H9 (cell line): ENCODE measurements around the gene C9orf43. TPM values are rescaled to one million over a fixed set of nuclear protein-coding genes. Genes with fewer than 3 reads are reported as not detected.

Source experiments
- DNase-seq: peaks from one replicate; pipeline ENCODE4 v3.0.0-alpha.2; 2017
- H2AFZ ChIP-seq: one replicate; pipeline ENCODE4 v1.6.1; 2013; ENCODE audit warnings: mild to moderate bottlenecking, low read length, control low read depth, moderate library complexity
- H2AK5ac ChIP-seq: 2 replicates; pipeline ENCODE4 v1.6.1; 2013; ENCODE audit warnings: low read length, control low read depth, mixed read lengths; ENCODE audit not compliant: insufficient read length
- H2BK120ac ChIP-seq: one replicate; pipeline ENCODE4 v1.6.1; 2013; ENCODE audit warnings: low read depth, mild to moderate bottlenecking, low read length, control low read depth, inconsistent platforms; ENCODE audit not compliant: poor library complexity, severe bottlenecking
- H2BK12ac ChIP-seq: 2 replicates; pipeline ENCODE4 v1.6.1; 2013; ENCODE audit warnings: low read length, control low read depth, mixed read lengths, low read depth; ENCODE audit not compliant: insufficient read length
- H2BK15ac ChIP-seq: 2 replicates; pipeline ENCODE4 v1.6.1; 2013; ENCODE audit warnings: low read depth, low read length, control low read depth
- H2BK20ac ChIP-seq: one replicate; pipeline ENCODE4 v1.6.1; 2013; ENCODE audit warnings: low read depth, mild to moderate bottlenecking, low read length, control low read depth, inconsistent platforms; ENCODE audit not compliant: poor library complexity, severe bottlenecking
- H2BK5ac ChIP-seq: 2 replicates; pipeline ENCODE4 v1.6.1; 2013; ENCODE audit warnings: low read length, control low read depth, mixed read lengths; ENCODE audit not compliant: insufficient read length
- H3K14ac ChIP-seq: 2 replicates; pipeline ENCODE4 v1.6.1; 2013; ENCODE audit warnings: low read length, control low read depth; ENCODE audit not compliant: insufficient read depth
- H3K18ac ChIP-seq: 2 replicates; pipeline ENCODE4 v1.6.1; 2013; ENCODE audit warnings: low read depth, mild to moderate bottlenecking, mixed read lengths, low read length, control low read depth; ENCODE audit not compliant: insufficient read length
- H3K23ac ChIP-seq: 2 replicates; pipeline ENCODE4 v1.6.1; 2013; ENCODE audit warnings: low read length, control low read depth, mixed read lengths, low read depth; ENCODE audit not compliant: insufficient read length
- H3K23me2 ChIP-seq: 2 replicates; pipeline ENCODE4 v1.6.1; 2013; ENCODE audit warnings: low read depth, mild to moderate bottlenecking, mixed read lengths, low read length, control low read depth; ENCODE audit not compliant: insufficient read length, poor library complexity, severe bottlenecking
- H3K27ac ChIP-seq: 2 replicates; pipeline ENCODE4 v1.5.1; 2013; ENCODE audit warnings: low read length, control low read depth, mixed read lengths, low read depth; ENCODE audit not compliant: insufficient read length
- H3K27me3 ChIP-seq: 2 replicates; pipeline ENCODE4 v1.6.1; 2013; ENCODE audit warnings: low read length, control low read depth, inconsistent platforms; ENCODE audit not compliant: insufficient read depth
- H3K4ac ChIP-seq: 2 replicates; pipeline ENCODE4 v1.6.1; 2013; ENCODE audit warnings: low read depth, mild to moderate bottlenecking, control low read depth, inconsistent platforms, low read length, moderate library complexity
- H3K4me1 ChIP-seq: 2 replicates; pipeline ENCODE4 v1.6.1; 2013; ENCODE audit warnings: low read length, control low read depth, inconsistent platforms; ENCODE audit not compliant: insufficient read depth
- H3K4me2 ChIP-seq: 2 replicates; pipeline ENCODE4 v1.6.1; 2013; ENCODE audit warnings: low read length, control low read depth, mixed read lengths; ENCODE audit not compliant: insufficient read length, insufficient read depth
- H3K56ac ChIP-seq: 2 replicates; pipeline ENCODE4 v1.6.1; 2013; ENCODE audit warnings: low read depth, mild to moderate bottlenecking, mixed read lengths, low read length, control low read depth; ENCODE audit not compliant: insufficient read length
- H3K79me1 ChIP-seq: 2 replicates; pipeline ENCODE4 v1.6.1; 2013; ENCODE audit warnings: low read depth, mild to moderate bottlenecking, moderate library complexity, low read length, control low read depth, inconsistent platforms; ENCODE audit not compliant: insufficient read depth, poor library complexity, severe bottlenecking
- H3K79me2 ChIP-seq: 2 replicates; pipeline ENCODE4 v1.6.1; 2013; ENCODE audit warnings: low read length, control low read depth, inconsistent platforms; ENCODE audit not compliant: insufficient read depth
- H3K9ac ChIP-seq: 2 replicates; pipeline ENCODE4 v1.6.1; 2013; ENCODE audit warnings: low read length, control low read depth, mixed read lengths; ENCODE audit not compliant: insufficient read length; ENCODE audit errors: extremely low read depth
- H3K9me3 ChIP-seq: one replicate; pipeline ENCODE4 v1.6.1; 2013; ENCODE audit warnings: low read depth, low read length, inconsistent platforms; ENCODE audit not compliant: control insufficient read depth
- H3T11ph ChIP-seq: one replicate; pipeline ENCODE4 v1.6.1; 2013; ENCODE audit warnings: mild to moderate bottlenecking, low read length, control low read depth, inconsistent platforms
- H4K20me1 ChIP-seq: one replicate; pipeline ENCODE4 v1.6.1; 2013; ENCODE audit not compliant: control insufficient read depth, insufficient read length, insufficient read depth
- H4K5ac ChIP-seq: 2 replicates; pipeline ENCODE4 v1.6.1; 2013; ENCODE audit warnings: low read depth, mild to moderate bottlenecking, mixed read lengths, low read length, control low read depth; ENCODE audit not compliant: insufficient read length
- H4K8ac ChIP-seq: replicated peaks from 2 replicates; pipeline ENCODE4 v1.6.1; 2013; ENCODE audit warnings: low read length, control low read depth, mixed read lengths, low read depth; ENCODE audit not compliant: insufficient read length
- H4K91ac ChIP-seq: 2 replicates; pipeline ENCODE4 v1.6.1; 2013; ENCODE audit warnings: low read depth, mild to moderate bottlenecking, moderate library complexity, mixed read lengths, low read length, control low read depth; ENCODE audit not compliant: insufficient read length
- H3K27ac Mint-ChIP-seq, 3 experiments: 2 replicates in 2 of 3; 3 replicates in 1 of 3; pipeline ENCODE4 v1.8.0; 2020 to 2021; ENCODE audit warnings: mixed read lengths in 3 of 3, mild to moderate bottlenecking in 1 of 3, moderate library complexity in 1 of 3
- H3K27me3 Mint-ChIP-seq: 2 replicates; pipeline ENCODE4 v1.8.0; 2021; ENCODE audit warnings: low read depth, mild to moderate bottlenecking, moderate library complexity, mixed read lengths
- H3K36me3 Mint-ChIP-seq, 3 experiments: 2 replicates in 2 of 3; 3 replicates in 1 of 3; pipeline ENCODE4 v1.8.0; 2020 to 2021; ENCODE audit warnings: low read depth in 3 of 3, mixed read lengths in 3 of 3; ENCODE audit not compliant: insufficient read depth in 1 of 3
- H3K4me1 Mint-ChIP-seq, 2 experiments: 2 replicates each; pipeline ENCODE4 v1.8.0; 2020; ENCODE audit warnings: mixed read lengths in 2 of 2
- H3K4me3 Mint-ChIP-seq, 2 experiments: 2 replicates in 1 of 2; 3 replicates in 1 of 2; pipeline ENCODE4 v1.8.0; 2020 to 2021; ENCODE audit warnings: mild to moderate bottlenecking in 2 of 2, mixed read lengths in 2 of 2, moderate library complexity in 1 of 2
- H3K9me3 Mint-ChIP-seq, 2 experiments: 2 replicates in 1 of 2; 3 replicates in 1 of 2; pipeline ENCODE4 v1.8.0; 2020; ENCODE audit warnings: mild to moderate bottlenecking in 2 of 2, mixed read lengths in 2 of 2, moderate library complexity in 1 of 2
- CTCF ChIP-seq: fragments of 200-600 bp; sonication (generic); conservative IDR thresholded peaks from 3 replicates; pipeline ENCODE4 v1.8.0; 2021; ENCODE audit warnings: antibody characterized with exemption, mild to moderate bottlenecking
- WGBS: extraction: QIAGEN DNeasy Blood & Tissue Kit; methylation state at CpG from one replicate; pipeline ENCODE4 v1.1.7; 2013; ENCODE audit warnings: missing lambda C conversion rate, low lambda C conversion rate, mixed read lengths; ENCODE audit not compliant: insufficient read length; ENCODE audit errors: extremely low coverage; 5-methylcytosine and 5-hydroxymethylcytosine counted together
- total RNA-seq: library from RNA; stranded (reverse); gene quantifications from 2 replicates; pipeline ENCODE4 v1.2.1, GENCODE V29; 2021

The C9orf43 gene
- total RNA-seq, 1 experiment from 2014 or later = 0.57 TPM

DNA sequence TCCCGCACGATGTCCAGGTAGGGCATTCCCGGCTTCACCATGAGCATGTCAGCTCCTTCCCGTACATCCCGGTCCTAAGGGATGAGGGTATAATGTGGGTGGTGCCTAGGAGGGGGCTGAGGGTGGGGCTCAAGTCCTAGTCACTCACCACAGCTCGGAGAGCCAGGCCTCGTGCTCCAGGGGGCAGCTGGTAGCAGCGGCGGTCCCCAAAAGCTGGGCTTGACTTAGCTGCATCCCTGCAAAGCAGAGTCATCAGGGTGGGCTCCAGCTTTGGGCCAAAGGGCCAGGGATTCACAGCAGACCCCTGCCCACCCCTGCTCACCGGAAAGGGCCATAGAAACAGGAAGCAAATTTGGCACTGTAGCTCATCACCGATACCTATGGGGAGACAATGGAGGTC, 21.1 kb upstream of the C9orf43 start:
- no peak overlapping the region for H3K4me2 ChIP-seq
- H3K56ac ChIP-seq = no peak overlapping the region
- no peaks in the 10 kb centered on the region for H3K4me1 ChIP-seq
- H3T11ph ChIP-seq = no peak overlapping the region
- no peak overlapping the region for H2AK5ac ChIP-seq
- no peak overlapping the region for H2AFZ ChIP-seq
- no peak overlapping the region for H3K23ac ChIP-seq
- no peaks in the 10 kb centered on the region for H3K9me3 ChIP-seq
- no peak overlapping the region for H2BK12ac ChIP-seq
- no peaks in the 10 kb centered on the region for H3K27me3 Mint-ChIP-seq
- H3K27me3 ChIP-seq = no peaks in the 10 kb centered on the region
- H3K23me2 ChIP-seq = no peaks in the 10 kb centered on the region
- no peak for DNase-seq
- H3K4ac ChIP-seq = no peak overlapping the region
- H3K79me2 ChIP-seq = no peaks in the 10 kb centered on the region
- H3K4me3 Mint-ChIP-seq = no peak overlapping the region
- no peak overlapping the region for H4K5ac ChIP-seq
- peaks cover 3 to 47% (median 35%) of the 10 kb centered on the region in 3 experiments; a peak in 5 of 7 replicates for H3K36me3 Mint-ChIP-seq
- no peaks in the 10 kb centered on the region for H4K20me1 ChIP-seq
- no peaks in the 10 kb centered on the region for H3K4me1 Mint-ChIP-seq
- no peak overlapping the region for H3K27ac Mint-ChIP-seq
- TF ChIP-seq CTCF = no peak
- no peaks in the 10 kb centered on the region for H3K9me3 Mint-ChIP-seq
- no peak overlapping the region for H2BK20ac ChIP-seq
- no peak overlapping the region for H2BK15ac ChIP-seq
- no peak overlapping the region for H3K14ac ChIP-seq
- H4K91ac ChIP-seq = no peak overlapping the region
- H3K9ac ChIP-seq = no peak overlapping the region
- WGBS = no CpG with 5 or more reads among the region's 11 CpGs
- no peak overlapping the region for H2BK5ac ChIP-seq
- no peak overlapping the region for H4K8ac ChIP-seq
- no peak overlapping the region for H2BK120ac ChIP-seq
- H3K18ac ChIP-seq = no peak overlapping the region
- H3K27ac ChIP-seq = no peak overlapping the region
- no peaks in the 10 kb centered on the region for H3K79me1 ChIP-seq
